ENCODE results near the gene DENND2A.

The DENND2A gene

GRCh38 chr7:140593672-140593982, 47.0 kb downstream of the DENND2A start:
- no peaks in the 10 kb centered on the region for H3K9me3 ChIP-seq (ENCODE audit: insufficient read depth, low read depth, low read length)
- H3K4me1 ChIP-seq (ENCODE audit: insufficient read depth, low read length), result no peaks in the 10 kb centered on the region
- H3K27ac ChIP-seq (ENCODE audit: low read length), result no peak overlapping the region
- no peak overlapping the region for H3K9ac ChIP-seq (ENCODE audit: low read depth, low read length)
- H3K4me3 ChIP-seq (ENCODE audit: low read length), result no peak overlapping the region
- H3K27me3 ChIP-seq (ENCODE audit: insufficient read depth, low read length), result no peaks in the 10 kb centered on the region
- H3K36me3 ChIP-seq (ENCODE audit: insufficient read depth, low read depth, low read length), result no peaks in the 10 kb centered on the region

GRCh38 chr7:140592964-140593671, 47.5 kb downstream of the DENND2A start:
- Histone ChIP-seq H3K4me1 (ENCODE audit: insufficient read depth, low read length) (no peaks in the 10 kb centered on the region), H3K27ac (ENCODE audit: low read length) (no peak overlapping the region), H3K9me3 (ENCODE audit: insufficient read depth, low read depth, low read length) (no peaks in the 10 kb centered on the region), H3K36me3 (ENCODE audit: insufficient read depth, low read depth, low read length) (no peaks in the 10 kb centered on the region), H3K4me3 (ENCODE audit: low read length) (no peak overlapping the region), H3K27me3 (ENCODE audit: insufficient read depth, low read length) (no peaks in the 10 kb centered on the region), H3K9ac (ENCODE audit: low read depth, low read length) (no peak overlapping the region)

GRCh38 chr7:140591180-140591902, 49.3 kb downstream of the DENND2A start:
- H3K27me3 ChIP-seq (ENCODE audit: insufficient read depth, low read length), result no peaks in the 10 kb centered on the region
- no peaks in the 10 kb centered on the region for H3K4me1 ChIP-seq (ENCODE audit: insufficient read depth, low read length)
- H3K9me3 ChIP-seq (ENCODE audit: insufficient read depth, low read depth, low read length), result no peaks in the 10 kb centered on the region
- no peak overlapping the region for H3K9ac ChIP-seq (ENCODE audit: low read depth, low read length)
- H3K4me3 ChIP-seq (ENCODE audit: low read length), result no peak overlapping the region
- H3K27ac ChIP-seq (ENCODE audit: low read length), result no peak overlapping the region
- no peaks in the 10 kb centered on the region for H3K36me3 ChIP-seq (ENCODE audit: insufficient read depth, low read depth, low read length)

- Histone ChIP-seq H3K9ac (ENCODE audit: low read depth, low read length) (no peak overlapping the region), H3K4me1 (ENCODE audit: insufficient read depth, low read length) (no peaks in the 10 kb centered on the region), H3K9me3 (ENCODE audit: insufficient read depth, low read depth, low read length) (no peaks in the 10 kb centered on the region), H3K36me3 (ENCODE audit: insufficient read depth, low read depth, low read length) (no peaks in the 10 kb centered on the region), H3K27me3 (ENCODE audit: insufficient read depth, low read length) (no peaks in the 10 kb centered on the region), H3K27ac (ENCODE audit: low read length) (no peak overlapping the region), H3K4me3 (ENCODE audit: low read length) (no peak overlapping the region)
These were observed 53.4 kb downstream of the DENND2A start for GRCh38 chr7:140587243-140587642.

GRCh38 chr7:140586516-140586915, 54.1 kb downstream of the DENND2A start:
- no peaks in the 10 kb centered on the region for H3K27me3 ChIP-seq (ENCODE audit: insufficient read depth, low read length)
- no peak overlapping the region for H3K4me3 ChIP-seq (ENCODE audit: low read length)
- no peaks in the 10 kb centered on the region for H3K9me3 ChIP-seq (ENCODE audit: insufficient read depth, low read depth, low read length)
- no peaks in the 10 kb centered on the region for H3K4me1 ChIP-seq (ENCODE audit: insufficient read depth, low read length)
- no peak overlapping the region for H3K9ac ChIP-seq (ENCODE audit: low read depth, low read length)
- H3K27ac ChIP-seq (ENCODE audit: low read length), result no peak overlapping the region
- H3K36me3 ChIP-seq (ENCODE audit: insufficient read depth, low read depth, low read length), result no peaks in the 10 kb centered on the region

GRCh38 chr7:140585333-140585732, 55.3 kb downstream of the DENND2A start:
- Histone ChIP-seq H3K4me3 (ENCODE audit: low read length) (no peak overlapping the region), H3K9ac (ENCODE audit: low read depth, low read length) (no peak overlapping the region), H3K27ac (ENCODE audit: low read length) (no peak overlapping the region), H3K4me1 (ENCODE audit: insufficient read depth, low read length) (no peaks in the 10 kb centered on the region), H3K27me3 (ENCODE audit: insufficient read depth, low read length) (no peaks in the 10 kb centered on the region), H3K36me3 (ENCODE audit: insufficient read depth, low read depth, low read length) (0 out of 2 replicates have a peak, but pooled peaks cover 3% of the 10 kb centered on the region), H3K9me3 (ENCODE audit: insufficient read depth, low read depth, low read length) (no peaks in the 10 kb centered on the region)

- H3K4me3 ChIP-seq (ENCODE audit: low read length), result no peak overlapping the region
- no peak overlapping the region for H3K27ac ChIP-seq (ENCODE audit: low read length)
- H3K27me3 ChIP-seq (ENCODE audit: insufficient read depth, low read length), result no peaks in the 10 kb centered on the region
- H3K36me3 ChIP-seq (ENCODE audit: insufficient read depth, low read depth, low read length), result 0 out of 2 replicates have a peak, but pooled peaks cover 3% of the 10 kb centered on the region
- H3K9me3 ChIP-seq (ENCODE audit: insufficient read depth, low read depth, low read length), result no peaks in the 10 kb centered on the region
- H3K4me1 ChIP-seq (ENCODE audit: insufficient read depth, low read length), result no peaks in the 10 kb centered on the region
- no peak overlapping the region for H3K9ac ChIP-seq (ENCODE audit: low read depth, low read length)
These were observed 56.3 kb downstream of the DENND2A start for GRCh38 chr7:140584195-140584851.

GRCh38 chr7:140581411-140581810, 59.2 kb downstream of the DENND2A start:
- no peak overlapping the region for H3K9ac ChIP-seq (ENCODE audit: low read depth, low read length)
- no peaks in the 10 kb centered on the region for H3K4me1 ChIP-seq (ENCODE audit: insufficient read depth, low read length)
- no peaks in the 10 kb centered on the region for H3K9me3 ChIP-seq (ENCODE audit: insufficient read depth, low read depth, low read length)
- no peak overlapping the region for H3K27ac ChIP-seq (ENCODE audit: low read length)
- no peaks in the 10 kb centered on the region for H3K27me3 ChIP-seq (ENCODE audit: insufficient read depth, low read length)
- H3K36me3 ChIP-seq (ENCODE audit: insufficient read depth, low read depth, low read length), result 0 out of 2 replicates have a peak, but pooled peaks cover 3% of the 10 kb centered on the region
- H3K4me3 ChIP-seq (ENCODE audit: low read length), result no peak overlapping the region

- no peaks in the 10 kb centered on the region for H3K9me3 ChIP-seq (ENCODE audit: insufficient read depth, low read depth, low read length)
- H3K27me3 ChIP-seq (ENCODE audit: insufficient read depth, low read length), result no peaks in the 10 kb centered on the region
- H3K4me1 ChIP-seq (ENCODE audit: insufficient read depth, low read length), result no peaks in the 10 kb centered on the region
- no peak overlapping the region for H3K9ac ChIP-seq (ENCODE audit: low read depth, low read length)
- H3K36me3 ChIP-seq (ENCODE audit: insufficient read depth, low read depth, low read length), result peaks cover 15% of the 10 kb centered on the region; the same call in 1 of the 2 replicates
- H3K27ac ChIP-seq (ENCODE audit: low read length), result no peak overlapping the region
- H3K4me3 ChIP-seq (ENCODE audit: low read length), result no peak overlapping the region
These were observed 63.0 kb downstream of the DENND2A start for GRCh38 chr7:140577651-140578050.

- Histone ChIP-seq H3K9ac (ENCODE audit: low read depth, low read length) (no peak overlapping the region), H3K36me3 (ENCODE audit: insufficient read depth, low read depth, low read length) (peaks cover 15% of the 10 kb centered on the region; the same call in 1 of the 2 replicates), H3K4me3 (ENCODE audit: low read length) (no peak overlapping the region), H3K9me3 (ENCODE audit: insufficient read depth, low read depth, low read length) (no peaks in the 10 kb centered on the region), H3K27ac (ENCODE audit: low read length) (no peak overlapping the region), H3K27me3 (ENCODE audit: insufficient read depth, low read length) (no peaks in the 10 kb centered on the region), H3K4me1 (ENCODE audit: insufficient read depth, low read length) (no peaks in the 10 kb centered on the region)
These were observed 64.0 kb downstream of the DENND2A start for GRCh38 chr7:140576589-140576988.

GRCh38 chr7:140571538-140572122, 69.0 kb downstream of the DENND2A start:
- H3K4me3 ChIP-seq (ENCODE audit: low read length), result no peak overlapping the region
- H3K27ac ChIP-seq (ENCODE audit: low read length), result no peak overlapping the region
- peaks cover 12% of the 10 kb centered on the region; the same call in 1 of the 2 replicates for H3K36me3 ChIP-seq (ENCODE audit: insufficient read depth, low read depth, low read length)
- no peaks in the 10 kb centered on the region for H3K4me1 ChIP-seq (ENCODE audit: insufficient read depth, low read length)
- no peaks in the 10 kb centered on the region for H3K9me3 ChIP-seq (ENCODE audit: insufficient read depth, low read depth, low read length)
- no peaks in the 10 kb centered on the region for H3K27me3 ChIP-seq (ENCODE audit: insufficient read depth, low read length)
- H3K9ac ChIP-seq (ENCODE audit: low read depth, low read length), result no peak overlapping the region

All from iPS-20b (cell line).